Upper lobe of right lung (tissue), 1 donor: ENCODE data around the gene KRT4. TPM values are rescaled to one million over a fixed set of nuclear protein-coding genes. Genes with fewer than 3 reads are reported as not detected.

Experiments used
- ATAC-seq: fragments of 200-7000 bp; cut with Tn5 transposase; one replicate; pipeline ENCODE4 v1.9.1; 2020; ENCODE audit warnings: mild to moderate bottlenecking, moderate library complexity
- DNase-seq: peaks from one replicate; pipeline ENCODE4 v3.0.0-alpha.2; 2020
- H3K27ac ChIP-seq: fragments of 200-600 bp; one replicate; pipeline ENCODE4 v1.8.0; 2022
- H3K27me3 ChIP-seq: fragments of 200-600 bp; one replicate; pipeline ENCODE4 v1.8.0; 2022; ENCODE audit warnings: mild to moderate bottlenecking
- H3K36me3 ChIP-seq: fragments of 200-600 bp; one replicate; pipeline ENCODE4 v1.8.0; 2022
- H3K4me1 ChIP-seq: fragments of 200-600 bp; one replicate; pipeline ENCODE4 v1.8.0; 2022
- H3K4me3 ChIP-seq: fragments of 200-600 bp; one replicate; pipeline ENCODE4 v1.8.0; 2022; ENCODE audit warnings: mild to moderate bottlenecking
- H3K9me3 ChIP-seq: fragments of 200-600 bp; one replicate; pipeline ENCODE4 v1.8.0; 2022
- CTCF ChIP-seq: fragments of 200-600 bp; IDR thresholded peaks from one replicate; pipeline ENCODE4 v1.8.0; 2022; ENCODE audit warnings: antibody characterized with exemption
- intact Hi-C: fragments of 100-400 bp; cut with DNase I; formaldehyde crosslinking; loops from one replicate; pipeline ENCODE4 v1.11.0; 2022
- total RNA-seq: library from RNA; stranded (reverse); fragmentation: NEBNext Ultra II Directional; extraction: Animal tissue kit (Norgen Biotek cat#: 25700); gene quantifications from one replicate; pipeline ENCODE4 v1.2.1, GENCODE V29; 2021
- donor health status: DM: no; HTN: yes; CAD: no; lungs with severe emphysema.

The KRT4 gene
- total RNA-seq, 1 donor from 2014 or later: 6.8 TPM

DNA sequence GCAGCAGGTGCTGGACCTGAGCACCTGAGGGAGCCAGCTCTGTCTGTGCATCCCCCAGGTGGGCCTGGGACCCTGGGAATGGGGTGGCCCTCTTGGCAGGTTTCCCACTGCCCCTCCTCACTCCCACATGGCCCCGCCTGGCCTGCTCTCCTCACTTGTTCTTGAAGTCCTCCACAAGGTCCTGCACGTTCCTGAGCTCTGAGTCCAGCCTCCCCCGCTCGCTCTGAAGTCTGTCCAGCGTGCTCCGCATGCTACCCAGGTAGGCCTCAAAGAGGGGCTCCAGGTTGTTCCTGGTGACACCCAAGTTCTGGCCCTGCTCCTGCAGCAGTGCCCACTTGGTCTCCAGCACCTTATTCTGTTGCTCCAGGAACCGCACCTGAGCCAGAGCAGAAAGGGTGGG is 17.3 kb upstream of the KRT4 start:
- H3K9me3 ChIP-seq: no peaks in the 10 kb centered on the region
- DNase-seq (peak; percentile 53), ATAC-seq (no peak)
- no peak overlapping the region for H3K4me3 ChIP-seq
- intact Hi-C loops: no loop called here
- no peaks in the 10 kb centered on the region for H3K27me3 ChIP-seq
- H3K27ac ChIP-seq: no peak overlapping the region
- H3K4me1 ChIP-seq: no peaks in the 10 kb centered on the region
- H3K36me3 ChIP-seq: no peaks in the 10 kb centered on the region
- TF ChIP-seq CTCF: no peak

DNA sequence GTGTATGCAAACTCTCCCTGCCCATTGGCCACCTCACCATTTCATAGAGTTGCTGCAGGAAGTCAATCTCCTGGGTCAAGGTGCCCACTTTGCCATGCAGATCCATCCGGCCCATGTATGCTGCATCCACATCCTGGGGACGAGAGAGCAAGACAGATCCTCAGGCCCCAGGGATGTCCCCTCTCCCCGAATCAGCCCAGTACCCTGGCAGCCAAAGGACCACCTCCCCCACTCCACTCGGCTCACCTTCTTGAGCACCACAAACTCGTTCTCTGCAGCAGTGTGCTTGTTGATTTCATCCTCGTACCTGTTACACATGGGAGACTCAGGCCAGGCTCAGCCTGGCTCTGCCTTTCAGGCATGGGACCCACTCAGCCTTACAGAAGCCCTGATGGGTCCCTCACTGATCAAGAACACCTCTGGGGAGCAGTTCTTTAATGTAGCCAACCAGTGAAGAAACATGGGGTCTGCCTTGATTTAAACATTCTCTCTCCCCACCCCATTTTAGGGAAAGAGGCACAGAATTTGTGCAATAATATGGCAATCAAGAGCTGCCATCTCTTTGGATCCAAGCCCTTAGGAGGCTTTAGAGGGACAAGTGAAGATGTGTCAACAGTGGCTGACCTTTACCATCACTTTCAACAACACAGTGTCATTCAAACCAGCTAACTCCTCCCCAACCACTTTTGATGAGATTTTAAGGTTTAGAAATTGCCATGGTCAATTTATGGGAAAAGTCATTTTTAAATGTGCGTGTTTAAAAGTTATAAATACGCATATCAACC is 16.3 kb upstream of the KRT4 start:
- no peak overlapping the region for H3K27ac ChIP-seq
- H3K4me3 ChIP-seq: no peak overlapping the region
- intact Hi-C loops: no loop called here
- TF ChIP-seq CTCF: no peak
- H3K27me3 ChIP-seq: no peaks in the 10 kb centered on the region
- H3K9me3 ChIP-seq: no peaks in the 10 kb centered on the region
- DNase-seq (no peak), ATAC-seq (peak; percentile 30)
- no peaks in the 10 kb centered on the region for H3K36me3 ChIP-seq
- no peaks in the 10 kb centered on the region for H3K4me1 ChIP-seq

DNA sequence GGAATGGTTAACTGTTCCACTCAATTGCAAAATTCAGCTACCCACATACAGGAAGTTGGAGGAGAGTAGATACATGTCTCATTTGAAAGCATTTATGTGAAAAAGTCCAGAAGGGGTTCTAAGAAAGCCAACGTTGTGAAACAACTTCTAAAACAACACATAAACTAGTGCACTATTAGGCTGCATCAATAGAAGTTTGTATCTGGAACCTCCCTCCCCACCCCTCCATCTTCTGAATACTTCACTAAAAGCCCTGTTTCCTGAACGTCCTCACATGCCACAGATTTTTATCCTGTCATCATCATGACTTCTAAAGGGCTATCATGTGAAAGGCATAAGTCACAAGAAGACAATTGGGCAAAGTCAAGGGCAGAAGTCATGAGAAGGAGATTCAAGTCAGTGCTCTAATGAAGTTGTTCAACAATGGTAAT is 14.7 kb upstream of the KRT4 start:
- DNase-seq (no peak), ATAC-seq (peak; percentile 41)
- TF ChIP-seq CTCF: no peak
- intact Hi-C loops: no loop called here
- H3K4me3 ChIP-seq: no peak overlapping the region
- peaks cover under 1% of the 10 kb centered on the region for H3K27me3 ChIP-seq
- no peaks in the 10 kb centered on the region for H3K36me3 ChIP-seq
- no peaks in the 10 kb centered on the region for H3K9me3 ChIP-seq
- H3K4me1 ChIP-seq: no peaks in the 10 kb centered on the region
- no peak overlapping the region for H3K27ac ChIP-seq

DNA sequence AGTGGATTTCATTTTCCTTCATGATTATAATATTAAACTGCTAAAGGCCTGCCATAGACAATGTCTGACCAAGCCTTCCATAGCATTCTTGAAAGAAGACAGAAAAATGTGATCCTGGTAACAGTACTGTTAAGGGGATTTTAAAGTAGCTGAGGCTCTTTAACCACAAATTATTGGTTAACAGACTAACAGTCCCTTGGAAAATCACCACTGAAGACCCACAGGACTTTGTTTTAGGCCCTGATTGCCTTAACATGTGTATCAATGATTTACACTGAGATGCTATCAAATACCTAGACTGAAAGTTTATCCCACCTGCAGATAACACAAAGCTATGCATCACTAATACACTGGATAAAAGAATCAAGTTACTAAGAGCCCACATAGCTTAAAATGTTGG is 14.2 kb upstream of the KRT4 start:
- Histone ChIP-seq H3K4me1 (no peaks in the 10 kb centered on the region), H3K9me3 (no peaks in the 10 kb centered on the region), H3K27ac (no peak overlapping the region), H3K4me3 (no peak overlapping the region), H3K27me3 (peaks cover 5% of the 10 kb centered on the region), H3K36me3 (no peaks in the 10 kb centered on the region)
- TF ChIP-seq CTCF: no peak
- no peak for DNase-seq
- intact Hi-C loops: no loop called here
- ATAC-seq: no peak

DNA sequence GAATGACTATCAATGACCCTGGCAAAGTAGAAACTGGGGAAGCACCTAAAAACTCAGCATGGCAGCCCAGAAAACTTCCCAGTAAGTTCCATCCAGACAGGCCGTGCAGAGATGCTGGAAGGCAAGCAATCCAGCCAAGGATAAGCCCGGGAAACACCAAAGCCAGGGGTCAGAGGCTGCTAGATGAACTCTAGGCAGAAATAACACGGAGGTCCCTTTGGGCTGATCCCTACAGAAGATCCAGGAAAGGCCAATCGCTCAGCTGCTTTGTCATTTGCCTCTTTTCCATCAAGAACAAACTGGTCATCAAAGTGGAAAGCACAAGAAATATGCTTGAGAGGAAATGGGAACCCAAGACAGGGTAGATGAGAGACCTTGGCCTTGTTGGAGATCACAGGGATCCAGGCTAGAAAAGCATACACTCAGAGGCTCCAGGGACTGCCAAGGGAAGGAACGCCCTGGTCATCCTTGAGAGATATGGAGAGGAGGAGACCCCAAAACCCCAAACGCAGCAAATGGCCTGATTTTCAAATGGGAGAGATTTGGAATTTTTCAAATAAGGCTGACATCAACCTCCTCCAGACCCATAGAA is 13.7 kb upstream of the KRT4 start:
- peaks cover 7% of the 10 kb centered on the region for H3K27me3 ChIP-seq
- DNase-seq (no peak), ATAC-seq (no peak)
- no peak overlapping the region for H3K27ac ChIP-seq
- H3K4me1 ChIP-seq: no peaks in the 10 kb centered on the region
- intact Hi-C loops: no loop called here
- no peaks in the 10 kb centered on the region for H3K9me3 ChIP-seq
- no peaks in the 10 kb centered on the region for H3K36me3 ChIP-seq
- no peak overlapping the region for H3K4me3 ChIP-seq
- no peak for TF ChIP-seq CTCF
